GM21447 (cell line): ENCODE results near the gene FAM89A.
A peak's percentile ranks its signal among the peaks of the same experiment; 100 is the strongest.
"Not testable (repeated sequence)": the region's sequence is repeated elsewhere in the genome, so short reads cannot be mapped to it uniquely, and the experiment has no call there.

ENCODE experiments used
- ATAC-seq: cut with Tn5 transposase; IDR thresholded peaks from one replicate; pipeline ENCODE4 v1.9.1; 2021; ENCODE audit not compliant: unreplicated experiment

Gene FAM89A

GRCh38 chr1:231007535-231007934 is 32.5 kb downstream of the FAM89A start:
- not testable (repeated sequence) for ATAC-seq

GRCh38 chr1:231001892-231002291 is 38.2 kb downstream of the FAM89A start:
- no peak for ATAC-seq

DNA sequence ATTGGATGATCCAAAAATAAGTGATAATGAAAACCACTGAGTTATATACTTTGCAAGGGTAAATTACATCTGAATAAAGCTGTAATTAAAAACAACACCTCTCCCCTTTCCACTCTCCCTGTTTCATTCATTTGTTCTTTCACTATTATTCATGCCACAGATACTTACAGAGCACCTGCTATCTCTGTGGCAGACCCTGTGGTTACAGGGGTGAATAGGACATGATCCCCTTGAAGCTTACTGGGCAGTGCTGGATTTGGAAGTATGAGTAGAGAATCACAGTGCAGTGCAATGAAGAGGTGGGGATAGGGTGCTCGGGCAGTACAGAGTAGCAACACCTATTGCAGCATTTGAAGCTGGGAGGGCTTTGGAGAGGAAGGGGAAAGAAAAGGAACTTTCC is 39.4 kb downstream of the FAM89A start:
- no peak for ATAC-seq

- ATAC-seq: no peak
Measured at GRCh38 chr1:231000201-231000600, 39.9 kb downstream of the FAM89A start.

DNA sequence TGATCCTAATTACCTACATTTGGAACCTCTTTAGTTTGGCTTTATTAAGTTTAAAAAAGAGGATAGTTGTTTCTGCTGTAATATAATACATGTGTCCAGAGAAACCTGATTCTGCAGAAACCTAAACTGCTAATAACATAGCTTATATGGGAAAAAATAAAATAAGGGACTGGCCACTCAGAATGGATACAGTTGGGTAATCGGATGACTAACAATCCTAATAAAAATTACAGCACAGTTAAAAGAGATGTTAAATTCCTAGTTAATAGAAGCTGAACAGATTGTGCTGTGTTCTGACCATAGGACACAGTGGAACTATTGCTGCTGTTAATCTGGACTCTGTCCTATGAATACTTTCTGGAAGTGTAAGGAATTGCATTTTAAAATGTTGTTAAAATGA is 45.2 kb downstream of the FAM89A start:
- no peak for ATAC-seq

DNA sequence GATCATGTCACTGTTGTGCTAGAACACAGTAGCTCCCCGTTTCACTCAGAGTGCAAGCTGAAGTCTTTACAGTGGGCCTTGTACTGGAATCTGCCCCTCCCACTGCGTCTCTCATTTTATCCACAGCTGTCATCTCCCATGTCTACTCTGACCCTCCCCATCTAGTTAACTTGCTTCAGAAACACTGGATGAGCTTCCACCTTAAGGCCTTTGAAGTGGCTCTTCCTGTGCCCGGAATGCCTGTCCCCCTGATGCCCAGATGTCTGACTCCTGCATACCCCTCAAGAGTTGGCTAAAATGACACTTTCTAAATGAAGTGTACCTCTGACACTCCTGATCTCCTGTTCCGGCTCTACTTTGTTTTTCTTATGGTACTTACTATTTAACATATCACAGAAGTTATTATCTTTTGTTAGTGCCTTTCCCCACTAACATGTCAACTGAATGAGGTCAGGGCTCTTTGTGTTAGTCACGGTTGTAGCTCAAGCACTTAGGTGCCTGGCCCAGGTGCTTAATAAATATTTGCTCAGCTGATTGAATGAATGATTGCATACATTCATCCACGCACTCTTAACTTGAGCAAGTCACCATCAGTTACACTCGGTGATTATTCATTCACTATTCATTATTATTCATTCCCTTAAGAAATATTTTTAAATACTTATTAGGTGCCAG is 47.8 kb downstream of the FAM89A start:
- ATAC-seq: no peak

DNA sequence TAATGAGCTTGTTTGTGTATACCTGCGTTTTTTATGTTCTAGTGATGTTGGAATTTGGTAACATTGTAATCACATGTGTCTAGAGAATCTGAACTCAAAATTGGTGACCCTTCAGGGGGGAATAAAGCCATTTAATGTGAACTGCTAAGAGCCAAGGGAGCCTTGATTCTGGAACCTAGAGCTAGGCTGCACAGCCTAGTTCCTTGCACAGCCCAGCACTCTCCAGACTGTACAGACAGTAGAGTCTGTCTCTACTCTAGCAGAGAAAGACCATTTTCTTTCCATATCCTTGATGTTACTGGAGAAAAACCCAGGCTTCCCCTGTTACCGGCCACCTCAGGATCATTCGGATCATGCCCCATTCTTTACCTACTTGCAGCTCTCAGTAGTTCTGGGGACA is 52.6 kb downstream of the FAM89A start:
- ATAC-seq: no peak

GRCh38 chr1:230986976-230987375 is 53.1 kb downstream of the FAM89A start:
- no peak for ATAC-seq

GRCh38 chr1:230985711-230986110 is 54.3 kb downstream of the FAM89A start:
- no peak for ATAC-seq

DNA sequence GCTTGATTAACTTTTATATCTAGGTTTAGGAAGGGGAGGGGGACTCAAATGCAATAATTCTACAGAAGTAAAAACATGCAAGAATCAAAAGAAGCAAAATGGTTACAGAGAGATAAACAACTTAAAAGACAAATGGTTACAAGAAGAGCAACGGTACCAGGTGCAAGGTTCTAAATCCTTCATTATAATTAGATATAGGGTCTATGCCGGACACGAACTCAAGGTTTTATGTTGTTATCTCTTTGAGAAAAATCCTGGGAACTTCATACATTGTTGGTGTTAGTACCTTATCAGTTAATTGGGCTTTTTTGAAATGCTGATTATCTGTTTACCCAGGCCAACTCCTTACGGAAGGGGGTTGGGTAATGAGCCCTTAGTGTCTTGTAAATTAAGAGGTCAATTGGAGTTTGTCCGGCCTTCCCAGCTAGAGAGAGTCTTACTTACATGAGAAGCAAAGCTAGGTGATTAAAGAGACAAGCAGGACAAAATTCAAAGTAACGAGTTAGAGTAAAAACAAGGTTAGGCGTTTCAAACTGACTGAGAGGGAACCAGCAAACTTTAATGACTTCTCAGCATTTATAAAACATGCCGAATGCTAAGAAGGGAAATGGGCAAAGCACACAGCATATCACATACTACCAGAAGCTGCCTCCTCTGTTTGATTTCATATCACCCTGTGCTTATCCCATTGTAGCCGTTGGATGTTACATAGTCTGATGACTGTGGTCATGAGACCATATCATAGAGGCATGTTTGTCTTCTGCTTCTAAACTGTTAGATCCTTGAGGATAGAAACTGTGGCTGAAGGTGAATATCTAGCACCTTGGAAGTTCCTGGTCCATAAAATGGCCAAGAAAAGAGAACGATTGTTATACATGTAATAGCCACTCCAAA is 55.2 kb downstream of the FAM89A start:
- ATAC-seq: not testable (repeated sequence)

DNA sequence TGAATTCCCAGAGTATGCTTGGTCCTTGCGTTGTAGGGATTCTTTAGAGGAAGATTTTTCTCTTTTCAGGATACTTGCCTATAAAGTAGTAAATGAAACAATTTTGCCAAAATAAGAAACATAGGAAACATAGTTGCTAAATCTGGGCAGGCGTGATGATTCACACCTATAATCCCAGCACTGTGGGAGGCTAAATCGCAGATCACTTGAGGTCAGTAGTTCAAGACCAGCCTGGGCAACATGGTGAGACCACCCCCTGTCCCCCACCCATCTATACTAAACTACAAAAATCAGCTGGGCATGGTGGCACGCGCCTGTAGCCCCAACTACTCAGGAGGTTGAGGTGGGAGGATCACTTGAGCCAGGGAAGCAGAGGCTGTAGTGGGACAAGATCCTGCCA is 56.2 kb downstream of the FAM89A start:
- ATAC-seq: no peak

DNA sequence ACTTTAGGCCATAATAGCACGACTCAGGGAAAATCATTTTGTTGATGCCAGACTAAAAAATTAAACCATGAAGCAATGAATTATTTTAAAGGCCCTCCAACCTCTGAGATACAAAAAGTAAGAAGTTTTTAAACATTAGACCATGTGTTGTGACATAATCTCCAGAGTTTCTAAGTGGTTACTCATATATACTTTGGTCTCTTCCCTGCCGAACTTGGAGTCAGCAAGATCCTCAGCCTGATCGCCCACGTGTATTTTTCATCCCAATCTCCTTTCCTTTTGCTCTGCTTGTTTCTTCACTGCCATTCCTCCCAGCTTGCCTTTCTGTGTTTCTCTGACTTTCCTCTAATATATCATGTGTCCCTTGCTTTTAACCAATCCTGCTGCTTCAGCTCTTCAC is 57.4 kb downstream of the FAM89A start:
- ATAC-seq: no peak

- no peak for ATAC-seq
Measured at GRCh38 chr1:230979952-230980351, 60.1 kb downstream of the FAM89A start.

DNA sequence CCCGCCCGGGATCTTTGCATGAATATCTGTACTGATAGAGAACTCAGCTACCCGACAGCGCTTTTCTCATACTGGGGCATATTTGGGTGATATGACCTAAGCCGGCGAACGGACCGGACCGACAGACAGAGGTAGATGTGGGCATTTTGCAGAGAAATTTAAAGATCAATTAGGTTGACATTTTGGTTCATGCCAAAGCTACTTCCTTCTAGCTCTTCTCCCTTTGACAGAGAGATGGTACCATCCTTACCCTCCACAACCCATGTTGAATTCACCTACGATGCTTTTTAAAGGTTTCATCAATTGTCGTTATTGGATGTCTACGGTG is 60.7 kb downstream of the FAM89A start:
- no peak for ATAC-seq

GRCh38 chr1:230978491-230979388 is 61.3 kb downstream of the FAM89A start, which contains the start of the genes ARV1 and TTC13:
Gene ARV1 (plus strand): TSS chr1:230979094. CDS start chr1:230979106, 12 bp downstream.
Gene TTC13 (minus strand): TSS chr1:230978861. CDS start chr1:230978830, 31 bp downstream.
- peak; percentile 91 for ATAC-seq

GRCh38 chr1:230977761-230978490 is 62.1 kb downstream of the FAM89A start:
- ATAC-seq: peak; percentile 6

- no peak for ATAC-seq
Measured at GRCh38 chr1:230976825-230977747, 63.0 kb downstream of the FAM89A start.

- no peak for ATAC-seq
Measured at GRCh38 chr1:230976360-230976759, 63.7 kb downstream of the FAM89A start.

DNA sequence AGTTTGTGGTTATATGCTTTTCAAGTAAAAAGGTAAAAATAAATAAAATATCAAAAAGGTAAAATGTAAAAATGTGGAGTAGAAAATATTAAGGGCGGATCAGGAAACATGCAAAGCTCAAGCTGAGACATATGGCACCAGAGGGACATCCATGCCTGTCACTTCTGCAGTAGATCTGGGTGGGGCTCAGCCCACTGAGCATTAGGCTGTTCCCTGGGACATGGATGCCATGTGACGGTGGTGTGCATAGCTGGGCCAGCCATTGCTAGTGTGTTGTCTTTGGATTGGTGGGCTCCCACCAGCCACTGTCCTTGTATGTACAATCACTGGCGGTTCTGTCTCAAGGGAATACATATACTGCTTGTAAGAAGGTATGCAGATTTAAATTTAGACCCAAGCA is 64.4 kb downstream of the FAM89A start:
- ATAC-seq: no peak
